DOHH2 (cell line): Measurements from ENCODE around the gene EXTL1.

ENCODE experiments used
- CTCF ChIP-seq: fragments of 200-600 bp; sonication (generic); IDR thresholded peaks from one replicate; pipeline ENCODE4 v1.5.1; 2014; ENCODE audit warnings: antibody characterized with exemption, mild to moderate bottlenecking, low read depth, low read length; ENCODE audit not compliant: poor library complexity, severe bottlenecking
- EZH2phosphoT487 ChIP-seq: fragments of 200-600 bp; sonication (generic); IDR thresholded peaks from 2 replicates; pipeline ENCODE4 v1.6.1; 2017; ENCODE audit warnings: borderline replicate concordance, mild to moderate bottlenecking, antibody characterized with exemption, low read length, moderate library complexity, mixed read lengths

- no peak for TF ChIP-seq CTCF
- no peak for TF ChIP-seq EZH2phosphoT487
Observed at GRCh38 chr1:25999041-25999800, 22.4 kb upstream of the EXTL1 start.
